ENCODE data around the gene EFCC1.

DNA sequence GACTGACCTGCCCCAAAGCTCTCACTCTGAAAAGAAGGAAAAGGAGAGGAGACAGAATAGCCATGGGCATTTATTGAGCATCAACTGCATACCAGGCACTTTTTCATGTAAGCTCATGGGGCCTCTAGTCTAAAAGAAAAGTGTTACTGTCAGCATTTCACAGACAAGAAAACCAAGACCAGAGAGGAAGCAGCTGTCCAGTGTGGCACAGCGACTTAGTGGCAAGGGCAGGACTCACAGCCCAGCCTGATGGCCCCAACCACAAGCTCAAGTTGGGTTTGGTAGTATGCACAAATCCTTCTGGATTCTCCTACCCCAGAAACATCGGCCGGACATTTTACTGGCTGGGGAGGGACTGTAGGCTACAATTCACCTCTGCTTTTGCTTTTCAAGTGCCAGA is 5.8 kb downstream of the EFCC1 start:
- TF ChIP-seq CREB5 (CRISPR knock-in tag; IDR thresholded peaks at IDR 0.05; ENCODE audit: low read depth) (no peak), BACH2 (CRISPR knock-in tag; IDR thresholded peaks at IDR 0.05; ENCODE audit: borderline replicate concordance) (no peak)

Measured in SK-N-SH treated with all-trans-retinoic acid at 6 μM for 48 hours (cell line).